Brain pericyte (primary cell): ENCODE measurements around the gene BCL7C.
"Not testable (repeated sequence)": the region's sequence is repeated elsewhere in the genome, so short reads cannot be mapped to it uniquely, and the experiment has no call there.

Experiments
- DNase-seq: peaks from one replicate; pipeline ENCODE4 v3.0.0-alpha.2; 2012; ENCODE audit warnings: low read depth, low spot score

BCL7C gene

DNA sequence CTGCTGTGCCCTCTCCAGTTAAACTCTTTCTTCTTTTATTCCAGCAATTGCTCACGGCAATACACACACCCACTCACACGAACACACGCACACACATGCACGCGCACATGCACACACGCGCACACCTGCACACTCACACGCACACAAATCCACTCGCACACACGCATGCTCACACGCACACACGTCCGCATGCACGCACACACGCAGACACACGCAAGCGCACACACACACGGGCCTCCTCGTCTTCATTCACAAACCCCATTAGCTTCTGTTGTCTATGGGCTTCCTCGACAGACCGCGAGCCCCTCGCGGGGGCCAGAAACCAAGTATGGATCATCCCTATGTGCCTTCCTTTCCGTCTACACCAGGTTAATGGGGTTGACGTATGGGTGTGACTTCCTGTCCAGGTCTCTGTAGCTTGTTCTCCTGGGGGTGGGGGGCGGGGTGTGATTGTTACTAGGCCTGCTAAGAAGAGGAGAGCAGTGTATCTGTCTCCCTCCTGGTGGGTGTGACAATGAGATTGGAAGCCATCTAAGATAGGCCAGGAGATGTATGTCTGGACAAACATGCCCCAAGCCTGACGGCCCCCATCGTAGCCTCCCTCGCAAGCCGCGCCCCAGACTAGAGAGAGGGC, 1.9 kb upstream of the BCL7C start:
- no peak for DNase-seq

DNA sequence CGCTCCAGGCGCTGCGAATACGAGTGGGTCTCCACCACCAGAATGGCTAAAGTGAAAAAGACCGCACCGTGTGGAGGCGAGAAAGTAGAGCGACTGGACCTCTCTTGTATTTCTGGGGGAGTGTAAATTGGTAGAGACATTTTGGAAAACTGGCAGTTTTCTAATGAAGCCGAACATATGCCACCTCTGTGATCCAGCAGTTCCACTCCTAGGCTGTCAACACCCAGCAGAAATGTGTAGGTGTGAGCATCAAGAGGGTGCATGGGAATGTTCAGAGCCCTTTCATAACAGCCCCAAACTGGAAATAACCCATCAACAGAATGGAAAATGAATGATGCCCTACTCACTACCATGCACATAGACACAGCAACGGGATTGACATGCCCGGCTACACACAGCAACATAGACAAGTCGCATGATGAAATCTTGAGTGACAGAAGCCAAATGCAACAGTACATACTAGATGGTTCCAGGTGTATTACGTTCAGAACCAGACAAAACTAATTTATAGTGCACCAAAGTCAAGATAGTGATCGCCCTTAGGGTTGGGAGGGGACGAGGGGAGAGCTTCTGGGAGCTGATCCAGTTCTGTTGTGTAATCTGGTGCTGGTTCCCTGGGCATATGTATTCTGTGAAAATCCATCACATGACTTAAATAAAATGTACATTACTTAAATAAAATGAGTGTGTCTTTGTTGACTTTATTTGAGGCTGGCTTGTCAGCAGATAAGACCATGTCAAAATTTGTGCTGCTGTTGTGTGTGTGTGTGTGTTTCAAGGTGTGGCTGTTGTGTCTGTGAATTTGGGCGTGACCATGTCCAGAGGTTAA, 877 bp upstream of the BCL7C start:
- DNase-seq = no peak

DNA sequence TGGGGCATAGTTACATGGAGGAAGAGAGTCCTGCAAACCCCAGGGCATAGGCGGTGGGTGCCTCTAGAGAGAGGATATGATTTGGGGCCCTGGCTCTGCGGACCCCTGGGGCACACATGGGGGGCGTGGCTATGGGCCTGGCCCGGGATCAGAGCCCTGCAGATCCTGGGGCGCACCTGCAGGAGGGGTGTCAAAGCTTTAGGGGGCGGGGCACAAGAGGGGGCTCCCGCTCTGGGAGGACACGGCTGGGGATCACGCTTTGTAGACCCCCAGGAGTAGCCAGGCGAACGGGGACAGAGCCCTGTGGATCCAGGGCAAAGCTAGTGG, 497 bp downstream of the BCL7C start:
- no peak for DNase-seq

DNA sequence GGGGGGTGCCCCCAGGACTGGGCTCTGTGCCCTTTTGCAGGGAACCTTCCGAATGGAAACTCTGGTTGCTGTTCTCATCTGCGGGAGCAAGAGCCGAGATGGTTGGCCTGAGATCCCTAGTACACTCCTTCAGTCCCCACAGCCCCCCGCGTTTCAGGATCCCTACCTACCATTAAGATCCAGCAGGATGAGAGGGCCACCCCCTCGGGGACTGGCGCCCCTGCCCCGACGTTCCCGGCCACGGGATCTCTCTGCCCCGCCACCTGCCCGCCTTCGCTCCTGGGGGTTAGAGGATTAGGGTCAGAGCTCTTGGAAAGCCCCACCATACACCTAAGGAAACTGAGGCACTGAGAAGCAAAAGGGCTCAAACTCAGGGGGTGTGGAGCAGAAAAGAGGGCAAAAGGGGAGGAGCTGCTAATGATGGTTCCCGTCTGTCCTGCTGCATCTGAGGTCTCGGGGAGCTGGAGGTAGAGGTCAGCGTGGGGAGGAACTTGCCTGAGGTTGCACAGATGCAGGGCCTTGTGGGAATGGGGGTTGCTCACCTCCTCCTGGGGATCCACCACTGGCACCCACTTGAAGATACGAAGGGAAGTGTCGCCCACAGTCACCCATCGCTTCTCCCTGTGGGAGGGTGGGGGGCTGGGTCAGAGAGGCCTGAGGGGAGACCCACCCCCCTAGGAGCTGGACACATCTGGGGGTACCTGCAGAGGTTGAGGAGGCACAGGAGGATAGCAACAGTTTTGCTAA, 1.0 kb downstream of the BCL7C start:
- DNase-seq = no peak

DNA sequence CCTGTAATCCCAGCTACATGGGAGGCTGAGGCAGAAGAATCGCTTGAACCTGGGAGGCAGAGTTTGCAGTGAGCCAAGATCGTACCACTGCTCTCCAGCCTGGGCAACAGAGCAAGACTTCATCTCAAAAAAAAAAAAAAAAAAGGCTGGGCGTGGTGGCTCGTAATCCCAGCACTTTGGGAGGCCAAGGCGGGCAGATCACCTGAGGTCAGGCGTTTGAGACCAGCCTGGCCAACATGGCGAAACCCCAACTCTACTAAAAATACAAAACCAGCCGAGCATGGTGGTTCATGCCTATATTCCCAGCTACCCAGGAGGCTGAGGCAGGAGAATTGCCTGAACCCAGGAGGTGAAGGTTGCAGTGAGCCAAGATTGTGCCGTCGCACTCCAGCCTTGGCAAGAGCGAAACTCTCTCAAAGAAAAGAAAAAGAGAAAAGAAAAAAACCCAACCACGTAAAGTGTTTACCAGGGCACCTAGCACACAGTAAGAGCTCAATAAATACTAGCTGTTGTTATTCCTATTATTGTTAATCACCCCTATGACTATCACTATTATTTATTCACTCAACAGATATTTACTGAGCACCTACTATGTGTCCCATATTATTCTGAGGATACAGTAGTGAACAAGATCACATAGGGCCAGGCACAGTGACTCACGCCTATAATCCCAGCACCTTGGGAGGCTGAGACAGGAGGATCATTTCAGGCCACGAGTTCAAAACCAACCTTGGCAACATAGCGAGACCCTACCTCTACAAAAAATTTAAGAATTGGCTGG, 2.6 kb downstream of the BCL7C start:
- not testable (repeated sequence) for DNase-seq

DNA sequence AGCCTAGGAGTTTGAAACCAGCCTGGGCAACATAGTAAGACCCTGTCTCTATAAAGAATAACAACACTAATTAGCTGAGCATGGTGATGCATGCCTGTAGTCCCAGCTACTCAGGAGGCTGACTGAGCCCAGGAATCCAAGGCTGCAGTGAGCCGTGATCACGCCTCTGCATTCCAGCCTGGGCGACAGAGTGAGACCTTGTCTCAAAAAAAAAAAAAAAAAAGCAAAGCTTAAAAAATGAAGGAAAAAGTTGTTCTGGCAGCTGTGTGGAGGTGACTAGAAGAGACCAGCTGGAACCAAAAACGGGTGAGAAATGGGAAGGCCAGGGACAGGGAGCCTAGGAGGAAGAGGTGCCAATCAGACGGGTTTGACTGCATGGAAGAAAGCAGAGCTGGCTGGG, 4.2 kb downstream of the BCL7C start:
- DNase-seq = no peak

DNA sequence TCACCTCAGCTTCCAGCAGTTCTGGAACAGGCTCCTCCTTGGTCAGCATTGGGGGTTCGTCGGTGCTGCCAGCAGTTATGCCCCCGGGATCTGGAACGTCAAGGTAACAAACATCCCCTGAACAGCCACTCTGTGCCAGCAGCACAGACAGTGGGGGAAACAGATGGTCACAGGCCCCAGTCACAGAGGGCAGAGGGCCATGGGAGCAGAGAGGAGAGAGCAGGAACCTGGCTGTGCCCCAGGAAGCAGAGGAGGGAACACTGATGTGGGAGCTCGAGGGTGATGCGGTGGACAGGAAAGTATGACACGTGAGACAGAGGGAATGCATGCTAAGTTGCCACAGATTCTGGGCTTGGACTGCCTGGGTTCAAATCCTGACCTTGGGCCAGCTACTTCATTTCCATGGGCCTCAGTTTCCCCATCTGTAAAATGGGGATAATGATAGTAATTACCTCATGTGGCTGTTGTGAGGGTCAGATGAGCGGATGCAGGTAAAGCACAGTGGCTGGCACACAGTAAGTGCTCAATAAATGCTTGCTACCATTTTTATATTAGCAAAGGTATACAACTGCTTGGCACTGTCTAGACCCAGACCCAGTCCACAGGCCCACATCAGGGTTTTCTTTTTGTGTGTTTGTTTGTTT, 4.9 kb downstream of the BCL7C start:
- no peak for DNase-seq

DNA sequence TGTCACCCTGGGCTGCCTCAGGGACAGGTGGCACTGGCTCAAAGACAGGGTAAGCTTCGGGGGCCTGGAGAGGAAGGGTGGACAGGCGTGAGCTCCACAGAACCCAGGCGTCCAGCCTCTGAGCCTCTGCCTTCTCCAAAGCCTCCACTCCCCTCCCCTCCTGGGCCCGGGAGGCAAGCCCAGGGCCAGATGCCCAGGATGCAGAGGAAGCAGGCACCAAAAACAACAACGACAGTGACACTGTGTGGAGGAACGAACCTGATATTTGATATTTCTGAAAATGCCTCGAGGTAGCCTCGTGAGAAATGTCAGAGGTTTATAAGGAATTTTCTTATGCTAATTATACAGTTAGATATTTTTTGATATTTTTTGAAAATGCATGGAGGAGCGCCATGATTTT, 6.0 kb downstream of the BCL7C start:
- DNase-seq = no peak

DNA sequence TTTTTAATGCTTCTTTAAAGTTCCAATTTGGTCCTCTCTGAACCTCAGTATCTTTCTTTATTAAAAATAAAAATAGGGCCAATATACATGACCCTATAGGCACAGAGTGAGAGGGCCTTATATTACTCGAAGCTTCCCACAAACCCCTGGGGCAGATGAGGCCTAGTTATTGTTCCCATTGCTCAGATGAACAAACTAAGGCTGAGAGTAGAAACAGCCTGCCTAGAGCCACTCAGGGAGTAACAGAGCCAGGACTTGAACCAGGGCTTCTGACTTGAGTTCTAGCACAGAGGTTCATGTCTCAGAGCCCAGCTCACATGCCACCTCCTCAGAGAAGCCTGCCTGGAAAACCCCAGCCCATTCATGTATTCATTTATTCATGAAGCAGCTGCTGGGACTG, 7.7 kb downstream of the BCL7C start:
- no peak for DNase-seq

DNA sequence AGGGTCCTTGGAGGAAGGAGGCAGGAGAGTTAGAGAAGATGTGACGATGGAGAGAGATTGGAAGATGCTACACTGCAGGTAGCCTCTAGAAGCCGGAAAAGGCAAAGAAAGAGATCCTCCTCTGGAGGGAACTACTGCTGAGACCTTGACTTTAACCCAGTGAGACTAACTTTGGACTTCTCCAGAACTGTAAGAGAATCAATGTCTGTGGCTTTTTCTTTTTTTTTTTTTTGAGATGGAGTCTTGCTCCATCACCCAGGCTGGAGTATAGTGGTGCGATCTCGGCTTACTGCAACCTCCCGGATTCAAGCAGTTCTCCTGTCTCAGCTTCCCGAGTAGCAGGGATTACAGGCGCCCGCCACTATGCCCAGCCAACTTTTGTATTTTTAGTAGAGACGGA, 8.7 kb downstream of the BCL7C start:
- no peak for DNase-seq

DNA sequence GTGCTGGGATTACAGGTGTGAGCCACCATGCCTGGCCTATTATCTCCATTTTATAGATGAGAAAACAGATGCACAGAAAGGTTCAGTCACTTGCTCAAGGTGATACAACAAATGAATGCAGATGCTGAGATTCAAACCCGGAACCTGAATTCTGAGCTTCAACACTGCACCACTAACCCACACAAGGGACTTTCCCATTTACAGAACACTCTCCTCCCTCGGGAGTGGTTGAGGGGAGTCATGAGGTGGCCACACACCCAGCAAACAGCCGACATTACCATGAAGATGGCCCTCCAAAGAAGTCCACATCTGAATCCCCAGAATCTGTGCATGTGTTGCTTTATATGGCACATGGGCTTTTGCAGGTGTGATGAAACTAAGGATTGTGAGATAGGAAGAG, 9.1 kb downstream of the BCL7C start:
- DNase-seq = no peak

DNA sequence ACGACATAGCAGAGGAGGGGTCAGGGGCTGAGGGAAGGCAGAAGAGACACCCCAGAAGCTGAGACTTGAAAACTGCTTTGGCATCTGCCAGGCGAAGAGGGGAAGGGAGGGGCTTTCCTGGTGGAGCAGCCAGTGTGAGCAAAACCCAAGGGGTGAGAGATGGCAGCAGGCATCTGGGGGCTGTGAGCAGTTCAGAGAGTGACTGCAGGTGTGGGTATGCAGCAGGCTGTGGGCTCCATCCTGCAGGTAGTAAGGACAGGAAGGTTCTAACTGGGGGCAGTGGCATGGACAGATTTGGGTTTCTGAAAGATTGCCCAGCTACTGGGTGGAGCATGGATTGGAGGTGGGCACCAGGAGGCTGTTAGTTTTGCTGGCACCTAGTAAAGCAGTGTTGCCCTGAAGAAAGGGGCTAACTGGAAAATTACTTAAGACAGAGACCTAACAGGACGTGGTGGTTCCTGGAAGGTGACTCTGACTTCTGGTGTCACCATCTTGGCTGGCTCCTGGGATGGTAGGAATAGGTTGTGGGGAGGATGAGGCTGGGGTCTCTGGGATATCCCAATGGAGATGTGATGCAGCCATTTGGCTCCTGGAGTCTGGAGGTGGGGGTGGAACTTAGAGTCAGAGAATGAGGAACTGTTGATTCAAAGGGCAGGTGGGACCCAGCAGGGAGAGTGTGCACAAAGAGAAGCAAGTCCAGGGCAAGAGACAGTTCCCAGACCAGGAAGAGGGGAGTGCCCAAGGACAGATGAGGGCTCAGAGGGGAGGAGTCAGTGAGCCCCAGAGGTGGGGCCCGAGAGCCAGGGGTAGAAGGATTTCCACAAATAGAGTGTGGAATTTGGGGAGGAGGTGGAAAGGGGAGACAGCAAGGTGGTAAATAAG, 11.2 kb downstream of the BCL7C start:
- DNase-seq = no peak

DNA sequence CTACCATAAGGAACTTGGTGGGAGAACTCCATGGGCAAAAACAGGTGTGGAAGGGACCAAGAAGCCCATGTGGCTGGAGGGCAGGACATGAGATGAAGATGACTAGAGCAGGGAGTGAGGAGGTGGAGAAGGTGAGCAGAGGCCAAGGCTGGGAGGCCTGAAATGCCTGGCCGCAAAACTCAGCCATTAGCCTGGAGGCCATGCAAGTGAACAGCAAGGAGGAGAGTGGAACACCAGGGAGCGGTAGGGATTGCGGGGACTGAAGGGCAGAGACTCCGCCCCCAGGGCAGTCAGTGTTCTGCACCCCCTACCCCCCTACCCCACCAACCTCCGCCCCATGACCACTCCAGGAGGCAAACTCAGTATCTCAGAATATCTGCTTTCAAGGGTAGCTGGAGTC, 17.0 kb downstream of the BCL7C start:
- DNase-seq = no peak

DNA sequence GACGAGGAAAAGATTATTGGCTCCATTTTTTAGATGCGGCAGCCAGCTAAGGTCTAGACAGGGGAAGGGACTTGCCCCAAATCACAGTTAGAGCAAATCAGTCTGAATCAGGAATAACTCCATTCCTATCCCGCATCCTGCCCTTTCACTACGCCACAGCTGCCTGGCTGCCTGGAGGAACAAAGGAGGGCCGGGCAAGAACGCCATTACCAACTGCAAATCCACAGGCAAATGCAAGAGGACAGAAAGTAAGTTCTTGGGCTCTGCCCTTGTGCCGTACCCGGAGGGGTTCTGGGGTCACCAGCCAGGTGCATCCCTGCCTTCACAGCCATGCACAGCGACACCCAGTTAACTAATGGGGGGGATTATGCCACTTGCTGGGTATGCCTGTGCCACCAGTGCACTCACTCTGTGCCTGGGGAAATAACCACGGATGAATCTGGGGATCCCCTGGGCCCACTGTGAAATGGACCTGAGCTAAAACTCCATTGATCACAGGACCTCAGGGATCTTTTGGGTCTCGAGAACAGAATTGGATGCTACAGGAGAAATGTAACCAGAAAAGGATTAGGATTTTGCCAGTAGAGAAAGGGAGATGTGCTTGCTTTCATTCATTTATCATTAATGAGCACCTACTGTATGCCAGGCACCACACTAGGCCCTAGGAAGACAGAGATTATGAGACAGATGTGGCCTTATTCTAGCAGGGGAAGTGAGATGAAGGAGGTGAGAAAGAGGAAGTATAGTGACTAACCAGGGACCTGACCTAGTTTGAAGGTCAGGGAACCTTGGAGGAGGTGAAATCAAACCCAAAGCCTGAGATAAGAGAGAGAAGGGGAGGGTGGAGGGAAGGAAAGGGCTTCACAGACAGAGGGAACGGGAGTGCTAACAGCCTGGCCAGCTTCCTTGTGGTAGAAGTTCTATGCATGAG, 17.7 kb downstream of the BCL7C start:
- DNase-seq = no peak

DNA sequence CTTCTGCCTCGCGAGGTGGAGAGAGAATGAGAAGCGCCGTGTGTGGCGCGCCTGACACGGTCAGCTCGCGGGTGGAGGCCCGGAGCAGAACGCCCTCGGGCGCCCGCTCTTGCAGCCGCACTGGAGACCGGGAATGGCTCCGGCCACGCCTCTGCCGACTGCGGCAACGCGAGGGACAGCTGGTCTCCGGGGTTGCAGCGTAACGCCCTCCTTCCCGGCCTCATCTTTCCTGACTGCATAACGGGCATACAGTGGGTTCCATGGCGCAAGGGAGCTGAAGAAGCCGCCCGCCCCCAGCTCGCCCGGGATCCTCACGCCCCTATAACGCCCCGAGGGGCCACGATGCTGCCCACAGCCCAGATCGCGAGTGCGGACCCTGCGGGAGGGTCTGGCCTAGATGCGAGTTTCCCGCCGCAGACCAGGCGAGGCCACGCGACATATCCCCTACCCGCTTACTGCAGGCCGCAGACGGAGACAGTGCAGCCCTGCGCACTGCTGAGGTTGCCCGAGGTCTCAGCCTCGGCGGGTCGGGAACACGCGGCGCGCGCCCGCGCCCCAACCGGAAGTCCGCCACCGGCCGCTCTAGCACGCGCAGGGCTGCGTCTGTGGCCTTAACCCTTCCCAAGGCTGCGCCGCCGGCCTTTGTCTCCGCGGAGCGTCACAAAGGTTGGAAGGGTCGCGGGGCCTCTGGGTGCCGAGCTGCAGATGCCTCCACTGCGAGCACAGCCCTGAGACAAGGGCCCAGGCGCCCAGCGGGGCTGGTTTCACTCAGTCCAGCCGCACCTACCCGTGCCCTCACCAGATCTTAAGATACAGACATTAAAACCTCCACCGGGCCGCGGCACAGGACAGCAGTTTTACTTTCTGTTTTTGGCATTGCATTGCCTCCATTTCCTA, 18.8 kb downstream of the BCL7C start:
- peak; percentile 67 for DNase-seq

DNA sequence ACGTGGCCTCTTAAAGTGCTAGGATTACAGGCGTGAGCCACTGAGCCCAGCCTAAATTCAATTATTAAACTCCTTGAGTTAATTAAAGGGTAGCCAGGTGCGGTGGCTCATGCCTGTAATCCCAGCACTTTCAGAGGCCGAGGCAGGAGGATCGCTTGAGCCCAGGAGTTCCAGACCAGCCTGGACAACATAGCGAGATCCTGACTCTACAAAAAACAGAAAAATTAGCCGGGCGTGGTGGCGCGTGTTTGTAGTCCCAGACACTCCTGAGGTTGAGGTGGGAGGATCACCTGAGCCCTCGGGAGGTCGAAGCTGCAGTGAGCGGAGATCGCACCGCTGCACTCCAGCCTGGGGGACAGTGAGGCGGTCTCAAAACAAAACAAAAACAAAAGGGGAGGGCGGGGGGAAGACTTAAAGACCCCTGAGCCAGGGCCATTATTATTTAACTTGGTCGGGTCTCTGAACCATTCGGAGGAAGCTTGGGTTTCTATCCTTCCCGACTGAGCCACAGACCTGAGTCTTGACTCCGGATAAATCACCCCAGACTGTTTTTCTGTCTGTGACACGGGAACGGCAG, 19.5 kb downstream of the BCL7C start:
- no peak for DNase-seq

DNA sequence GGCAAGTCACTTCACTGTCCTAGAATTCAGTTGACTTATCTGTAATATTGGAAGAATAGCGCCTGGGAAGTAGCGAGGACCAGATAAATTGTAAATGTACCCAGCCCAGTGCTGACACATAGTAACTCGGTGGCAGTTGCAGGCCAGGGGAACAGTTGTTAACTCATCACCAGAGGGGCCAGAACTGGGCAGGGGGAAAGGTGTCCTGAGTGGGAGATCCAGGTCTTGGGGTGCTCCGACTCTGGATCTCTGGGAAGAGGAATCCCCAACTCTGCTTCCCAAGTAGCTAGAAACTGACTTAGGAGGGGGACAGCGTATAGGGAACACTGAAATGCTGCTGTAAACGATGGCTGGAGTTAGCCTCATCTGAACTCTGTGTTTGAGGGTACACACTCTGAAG, 23.0 kb downstream of the BCL7C start:
- DNase-seq = no peak

DNA sequence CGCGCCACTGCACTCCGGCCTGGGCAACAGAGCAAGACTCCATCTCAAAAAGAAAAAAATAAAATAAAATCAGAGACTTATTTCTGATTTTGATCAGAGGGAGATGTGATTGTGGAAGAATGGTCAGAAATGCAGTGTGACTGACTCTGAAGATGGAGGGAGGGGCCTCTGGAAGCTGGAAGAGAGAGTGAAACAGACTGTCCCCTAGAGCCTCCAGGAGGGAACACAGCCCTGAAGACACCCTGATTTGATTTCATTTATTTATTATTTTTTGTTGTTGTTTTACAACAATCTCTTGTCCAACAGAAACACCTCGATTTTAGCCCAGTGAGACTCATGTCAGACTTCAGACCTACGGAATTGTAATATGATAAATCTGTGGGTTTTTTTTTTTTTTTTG, 26.1 kb downstream of the BCL7C start:
- no peak for DNase-seq
